ENCODE measurements around the gene PTPRB. TPM values are rescaled to one million over a fixed set of nuclear protein-coding genes. Genes with fewer than 3 reads are reported as not detected.

The PTPRB gene
- total and polyA plus RNA-seq, 8 donors, result 2.2 to 5.5 (median 4.4) TPM

- H3K27ac ChIP-seq, result no peak overlapping the region
- intact Hi-C loops (cut with DNase I), result no loop called here
- no peaks in the 10 kb centered on the region for H3K36me3 ChIP-seq
- H3K4me3 ChIP-seq, result no peak overlapping the region
- DNase-seq, result no peak
- ATAC-seq, result no peak
- H3K27me3 ChIP-seq, result no peaks in the 10 kb centered on the region
- no peak for FAIRE-seq
- H3K4me1 ChIP-seq, result no peaks in the 10 kb centered on the region
- no peaks in the 10 kb centered on the region for H3K9me3 ChIP-seq
- TF ChIP-seq CTCF (IDR thresholded peaks at IDR 0.05), result no peak
- 79 to 96% methylated on average over 2 of the region's 2 CpGs for WGBS, 2 donors
These were observed 2.3 kb upstream of the PTPRB start for GRCh38 chr12:70639535-70639934.

GRCh38 chr12:70638639-70639360 lies 1.6 kb upstream of the PTPRB start:
- no peak overlapping the region for H3K27ac ChIP-seq
- no peaks in the 10 kb centered on the region for H3K36me3 ChIP-seq
- 51 to 69% methylated on average over 1 of the region's 1 CpG for WGBS, 2 donors
- ATAC-seq (no peak), DNase-seq (no peak), FAIRE-seq (no peak)
- H3K9me3 ChIP-seq, result no peaks in the 10 kb centered on the region
- no peaks in the 10 kb centered on the region for H3K27me3 ChIP-seq
- H3K4me1 ChIP-seq, result no peaks in the 10 kb centered on the region
- intact Hi-C loops (cut with DNase I), result no loop called here
- TF ChIP-seq CTCF (IDR thresholded peaks at IDR 0.05), result no peak
- no peak overlapping the region for H3K4me3 ChIP-seq

- ATAC-seq, result no peak
- Histone ChIP-seq H3K27me3 (no peaks in the 10 kb centered on the region), H3K27ac (no peak overlapping the region), H3K9me3 (no peaks in the 10 kb centered on the region), H3K4me3 (no peak overlapping the region), H3K4me1 (no peaks in the 10 kb centered on the region), H3K36me3 (no peaks in the 10 kb centered on the region)
- 76 to 86% methylated on average over 7 of the region's 7 CpGs for WGBS, 2 donors
- intact Hi-C loops (cut with DNase I), result no loop called here
- no peak for TF ChIP-seq CTCF (IDR thresholded peaks at IDR 0.05)
- FAIRE-seq, result no peak
- DNase-seq, result no peak
These were observed 1.5 kb downstream of the PTPRB start for GRCh38 chr12:70635755-70636154.

- no peak overlapping the region for H3K4me3 ChIP-seq
- DNase-seq, result no peak
- no peak for ATAC-seq
- TF ChIP-seq CTCF (IDR thresholded peaks at IDR 0.05), result no peak
- H3K9me3 ChIP-seq, result no peaks in the 10 kb centered on the region
- H3K4me1 ChIP-seq, result no peaks in the 10 kb centered on the region
- WGBS, 2 donors, result 76 to 79% methylated on average over 3 of the region's 3 CpGs
- intact Hi-C loops (cut with DNase I), result no loop called here
- H3K36me3 ChIP-seq, result no peaks in the 10 kb centered on the region
- no peak for FAIRE-seq
- H3K27ac ChIP-seq, result no peak overlapping the region
- H3K27me3 ChIP-seq, result no peaks in the 10 kb centered on the region
These were observed 8.3 kb downstream of the PTPRB start for GRCh38 chr12:70628701-70629480.

- 69 to 80% methylated on average over 5 of the region's 5 CpGs for WGBS, 2 donors
- ATAC-seq (no peak), FAIRE-seq (no peak)
These were observed 9.6 kb downstream of the PTPRB start for GRCh38 chr12:70627677-70628076.

More at GRCh38 chr12:70627677-70628076, 9.6 kb downstream of the PTPRB start:
- H3K27me3 ChIP-seq, result no peaks in the 10 kb centered on the region
- intact Hi-C loops (cut with DNase I), result no loop called here
- H3K27ac ChIP-seq, result no peak overlapping the region
- H3K4me3 ChIP-seq, result no peak overlapping the region
- H3K36me3 ChIP-seq, result no peaks in the 10 kb centered on the region
- no peaks in the 10 kb centered on the region for H3K9me3 ChIP-seq
- no peak for TF ChIP-seq CTCF (IDR thresholded peaks at IDR 0.05)
- no peaks in the 10 kb centered on the region for H3K4me1 ChIP-seq
- no peak for DNase-seq
